Heart right ventricle (tissue), 16 donors: ENCODE measurements around the gene RABL6. TPM values are rescaled to one million over a fixed set of nuclear protein-coding genes. Genes with fewer than 3 reads are reported as not detected.
"Not testable (repeated sequence)": the region's sequence is repeated elsewhere in the genome, so short reads cannot be mapped to it uniquely, and the experiment has no call there.

Source experiments
- ATAC-seq, 8 donors: fragments of 200-7000 bp; cut with Tn5 transposase; one replicate each; pipeline ENCODE4 v1.9.1; 2020; ENCODE audit warnings: mild to moderate bottlenecking in 8 of 8, moderate library complexity in 8 of 8, moderate number of reproducible peaks in 1 of 8
- DNase-seq, 2 donors: peaks; one replicate each; pipeline ENCODE4 v3.0.0-alpha.2; 2020
- H3K27ac ChIP-seq, 10 donors: fragments of 200-600 bp; sonication (generic) in 2 of 10; one replicate each; pipeline versions ENCODE4 v1.5.0 to v1.8.0; 2020 to 2022; ENCODE audit warnings: mild to moderate bottlenecking in 3 of 10
- H3K27me3 ChIP-seq, 7 donors: fragments of 200-600 bp; one replicate each; pipeline ENCODE4 v1.8.0; 2021 to 2022; ENCODE audit warnings: mild to moderate bottlenecking in 2 of 7
- H3K36me3 ChIP-seq, 9 donors: fragments of 200-600 bp; sonication (generic) in 1 of 9; one replicate each; pipeline versions ENCODE4 v1.5.0 to v1.8.0; 2020 to 2022; ENCODE audit warnings: mild to moderate bottlenecking in 2 of 9
- H3K4me1 ChIP-seq, 9 donors: fragments of 200-600 bp; sonication (generic) in 1 of 9; one replicate each; pipeline versions ENCODE4 v1.5.0 to v1.8.0; 2020 to 2022; ENCODE audit warnings: mild to moderate bottlenecking in 4 of 9
- H3K4me3 ChIP-seq, 10 donors: fragments of 200-600 bp; sonication (generic) in 2 of 10; one replicate each; pipeline versions ENCODE4 v1.5.0 to v1.8.0; 2020 to 2022; ENCODE audit warnings: mild to moderate bottlenecking in 7 of 10, moderate library complexity in 2 of 10
- H3K9me3 ChIP-seq, 11 donors: fragments of 200-600 bp in 10 of 11; sonication (generic) in 2 of 11; one replicate each; pipeline versions ENCODE4 v1.5.0 to v1.8.0; 2013 to 2022; ENCODE audit warnings: mild to moderate bottlenecking in 2 of 11, control low read depth in 1 of 11, moderate library complexity in 1 of 11
- CTCF ChIP-seq, 9 donors: fragments of 200-600 bp; sonication (generic) in 2 of 9; IDR thresholded peaks; one replicate each; pipeline versions ENCODE4 v1.5.0 to v1.8.0; 2021 to 2022; ENCODE audit warnings: antibody characterized with exemption in 9 of 9, mild to moderate bottlenecking in 5 of 9, moderate library complexity in 1 of 9
- WGBS, 2 donors: extraction: QIAGEN DNeasy Blood & Tissue Kit; methylation state at CpG; one replicate each; pipeline ENCODE4 v1.1.7; 2013; ENCODE audit warnings: inconsistent platforms in 1 of 2; 5-methylcytosine and 5-hydroxymethylcytosine counted together
- intact Hi-C, 10 donors: fragments of 100-400 bp; cut with DNase I; formaldehyde crosslinking; loops; one replicate each; pipeline versions ENCODE4 v1.11.1 to v1.14.2; 2022
- polyA plus RNA-seq, 2 donors: library from polyadenylated mRNA; stranded (reverse); fragments of 200-250 nt; gene quantifications; one replicate each; pipeline ENCODE4 v1.2.3, GENCODE V29; 2013
- total RNA-seq, 10 donors: library from RNA; stranded (reverse); fragmentation: NEBNext Ultra II Directional in 3 of 10; extraction: Animal tissue kit (Norgen Biotek cat#: 25700) in 3 of 10; gene quantifications; one replicate each; pipeline versions ENCODE4 v1.2.1 to v1.2.4, GENCODE V29; 2021 to 2023
- donor health status: Arrhythmogenic right ventricular cardiomyopathy.
- donor health status: ischemic (EF 13 %, LVEDD 7.1; RV severe dilation, severe dysfunction).
- donor health status: healthy with polysubstance abuse.
- donor health status: DM: no; HTN: yes; CAD: no.
- donor health status: DM: no; HTN: no; CAD: no.
- donor health status: ischemic (EF 25% LVEDD 6.9; RV normal size, moderate dysfunction).
- donor health status: ischemic (EF 25% LVEDD 5.7; RV mildly dilated, moderate dysfunction).
- donor health status: healthy.
- donor health status: DM: yes; HTN: yes; CAD: no.
- donor health status: Ischemic cardiomyopathy.
- donor health status: ischemic (EF 35%, LVEDD 5.7; RV mildly dilated, moderate dysfunction).
- donor health status: nonischemic (EF 11% LVEDD 7.7; RV severe dilation, severe dysfunction).
- donor health status: DM: yes; HTN: yes; CAD: no.
- donor health status: PGD.
- donor health status: ischemic (EF 29% LVEDD 5.4; RV normal size, mild dysfunction).
- donor health status: nonischemic (EF 23%, LVEDD 6.1; RV moderate dilation, normal function).

RABL6 gene
- total and polyA plus RNA-seq, 12 donors: 60.5 to 97.4 (median 66.6) TPM

- no peaks in the 10 kb centered on the region for H3K27me3 ChIP-seq
- peaks cover 3 to 45% (median 24%) of the 10 kb centered on the region in 9 donors for H3K36me3 ChIP-seq
- H3K27ac ChIP-seq: peak overlapping the region in 8 of 10 donors; percentile 45 to 96 (median 93)
- H3K4me3 ChIP-seq: peak overlapping the region; percentile 70 to 98 (median 82)
- H3K9me3 ChIP-seq: no peaks in the 10 kb centered on the region
- DNase-seq: no peak
- intact Hi-C loops: loop anchor here in 1 of 10 donors (10.0 kb wide), 1 partner anchor 60 kb away; no protein-coding TSS in a partner anchor
- no peak for TF ChIP-seq CTCF (IDR thresholded peaks at IDR 0.05)
- ATAC-seq: peak in 1 of 8 donors; percentile 6
- peaks cover 8 to 31% (median 25%) of the 10 kb centered on the region in 9 donors for H3K4me1 ChIP-seq
- WGBS, 2 donors: 59 to 63% methylated on average over 11 of the region's 11 CpGs
Observed at GRCh38 chr9:136865041-136865767, 57.5 kb downstream of the RABL6 start.

- Histone ChIP-seq H3K36me3 (peaks cover 3 to 41% (median 24%) of the 10 kb centered on the region in 9 donors), H3K4me3 (peak overlapping the region; percentile 70 to 98 (median 82)), H3K9me3 (no peaks in the 10 kb centered on the region), H3K4me1 (peaks cover 8 to 31% (median 25%) of the 10 kb centered on the region in 9 donors), H3K27ac (peak overlapping the region; percentile 87 to 96 (median 92)), H3K27me3 (no peaks in the 10 kb centered on the region)
- no peak for DNase-seq
- peak in 7 of 8 donors; percentile 2 to 39 (median 8) for ATAC-seq
- TF ChIP-seq CTCF (IDR thresholded peaks at IDR 0.05): no peak
- WGBS, 2 donors: 4% methylated on average over 10 to 20 of the region's 20 CpGs
- intact Hi-C loops: loop anchor here in 2 of 10 donors (2.0 to 10.0 kb wide), 2 partner anchors 19 to 59 kb away; no protein-coding TSS in a partner anchor
Observed at GRCh38 chr9:136865768-136866103, 58.0 kb downstream of the RABL6 start.

- intact Hi-C loops: loop anchor here in 2 of 10 donors (2.0 to 10.0 kb wide), 2 partner anchors 18 to 58 kb away; no protein-coding TSS in a partner anchor
- Histone ChIP-seq H3K4me3 (peak overlapping the region; percentile 28 to 98 (median 82)), H3K27ac (peak overlapping the region; percentile 59 to 94 (median 92)), H3K4me1 (peaks cover 8 to 31% (median 25%) of the 10 kb centered on the region in 9 donors), H3K36me3 (peaks cover 0 to 29% (median 20%) of the 10 kb centered on the region in 9 donors)
- not testable (repeated sequence) for H3K9me3 ChIP-seq, DNase-seq, ATAC-seq, H3K27me3 ChIP-seq
- WGBS, 2 donors: 81 to 83% methylated on average over 29 of the region's 29 CpGs
Observed at GRCh38 chr9:136866898-136867421, 59.2 kb downstream of the RABL6 start.

GRCh38 chr9:136867480-136867879 lies 59.7 kb downstream of the RABL6 start:
- peak overlapping the region in 2 of 10 donors; percentile 71 to 82 for H3K4me3 ChIP-seq
- H3K4me1 ChIP-seq: peaks cover 8 to 31% (median 25%) of the 10 kb centered on the region in 9 donors
- ATAC-seq: no peak
- no peaks in the 10 kb centered on the region for H3K27me3 ChIP-seq
- H3K36me3 ChIP-seq: peaks cover 0 to 24% (median 15%) of the 10 kb centered on the region in 9 donors
- intact Hi-C loops: loop anchor here in 2 of 10 donors (2.0 to 10.0 kb wide), 2 partner anchors 17 to 57 kb away; no protein-coding TSS in a partner anchor
- 97 to 99% methylated on average over 18 of the region's 18 CpGs for WGBS, 2 donors
- DNase-seq: no peak
- TF ChIP-seq CTCF (IDR thresholded peaks at IDR 0.05): no peak
- peaks cover 0 to 10% (median 0%) of the 10 kb centered on the region in 11 donors for H3K9me3 ChIP-seq
- H3K27ac ChIP-seq: no peak overlapping the region
